ENCODE measurements around the gene BSG. TPM values are rescaled to one million over a fixed set of nuclear protein-coding genes. Genes with fewer than 3 reads are reported as not detected.
A peak's percentile ranks its signal among the peaks of the same experiment; 100 is the strongest.

BSG gene
- total and polyA plus RNA-seq, 2 of the 4 experiments (the other 2 are of a cell fraction): 130 to 698 TPM

DNA sequence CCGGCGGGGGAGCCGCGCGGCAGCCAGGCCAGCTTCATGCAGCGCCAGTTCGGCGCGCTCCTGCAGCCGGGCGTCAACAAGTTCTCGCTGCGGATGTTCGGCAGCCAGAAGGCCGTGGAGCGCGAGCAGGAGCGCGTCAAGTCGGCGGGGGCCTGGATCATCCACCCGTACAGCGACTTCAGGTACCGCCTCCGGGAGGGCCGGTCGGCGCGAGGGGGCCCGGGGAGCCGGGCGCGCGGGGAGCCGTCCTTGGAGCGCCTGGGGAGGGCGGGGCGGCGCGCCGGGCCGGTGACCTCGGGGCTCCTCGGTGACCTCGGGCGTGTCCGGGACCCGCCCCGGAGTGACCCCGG, 18.0 kb downstream of the BSG start:
- dilution Hi-C loops (cut with HindIII; ENCODE audit: low sequenced_read_pairs, unreplicated experiment): no loop called here
- ChIA-PET CTCF (no interaction called here), POLR2A (ENCODE audit: unreplicated experiment) (no interaction called here)
- peak; percentile 30 for DNase-seq
- Histone ChIP-seq H2BK120ac (ENCODE audit: low read depth, low read length) (no peak overlapping the region), H3K23ac (ENCODE audit: low read depth, low read length) (no peak overlapping the region), H3K56ac (ENCODE audit: extremely low read depth, insufficient read depth, low read length) (no peak overlapping the region), H2BK5ac (ENCODE audit: low read depth, low read length, poor library complexity, severe bottlenecking) (no peak overlapping the region), H3K9me3 (ENCODE audit: control insufficient read depth, insufficient read depth, low read length) (no peaks in the 10 kb centered on the region), H3K27ac (ENCODE audit: insufficient read depth, low read length) (no peak overlapping the region), H2AK9ac (replicated peaks; ENCODE audit: low read depth, low read length, poor library complexity) (no peak overlapping the region), H2AFZ (replicated peaks; ENCODE audit: low read length, poor library complexity) (peak overlapping the region; percentile 61), H2AK5ac (ENCODE audit: low read depth, low read length) (no peak overlapping the region), H4K91ac (ENCODE audit: insufficient read depth, low read depth, low read length) (no peak overlapping the region), H3K18ac (ENCODE audit: low read depth, low read length) (no peak overlapping the region), H3K79me1 (ENCODE audit: low read depth in 1 of 2, low read length in 2 of 2) (no peaks in the 10 kb centered on the region), H2BK15ac (ENCODE audit: low read depth, low read length) (no peak overlapping the region), H3K9me1 (ENCODE audit: insufficient read depth, low read length) (no peaks in the 10 kb centered on the region), H3K36me3 (ENCODE audit: control insufficient read depth, insufficient read depth, low read length) (no peaks in the 10 kb centered on the region), H3K4ac (ENCODE audit: low read depth, low read length) (no peak overlapping the region), H3K27me3 (ENCODE audit: control insufficient read depth, insufficient read depth, low read length) (peaks cover 24% of the 10 kb centered on the region), H4K8ac (ENCODE audit: low read depth in 2 of 2, low read length in 2 of 2) (no peak overlapping the region), H3K4me3 (ENCODE audit: insufficient read depth, low read depth, low read length) (peak overlapping the region; percentile 36), H3K9ac (ENCODE audit: low read depth, low read length) (no peak overlapping the region), H3K4me2 (ENCODE audit: low read depth, low read length) (peak overlapping the region; percentile 64), H2BK20ac (ENCODE audit: low read depth, low read length) (no peak overlapping the region), H4K5ac (ENCODE audit: low read depth, low read length) (no peak overlapping the region), H3K4me1 (ENCODE audit: control insufficient read depth, insufficient read depth, low read length) (peaks cover 5% of the 10 kb centered on the region), H3K14ac (replicated peaks; ENCODE audit: low read depth, low read length) (no peak overlapping the region), H4K20me1 (ENCODE audit: insufficient read depth, low read length) (peaks cover 32% of the 10 kb centered on the region)
- in situ Hi-C loops (cut with MboI; ENCODE audit: low sequenced_read_pairs): no loop called here
- peak; percentile 19 for ATAC-seq (ENCODE audit: low read depth)
- intact Hi-C loops (cut with micrococcal nuclease): no loop called here
- TF ChIP-seq BHLHE40 (IDR thresholded peaks at IDR 0.05; ENCODE audit: low read depth, low read length): no peak
- TF ChIP-seq RFX5 (IDR thresholded peaks at IDR 0.05; ENCODE audit: low read depth, low read length): no peak
- TF ChIP-seq MAFK (IDR thresholded peaks at IDR 0.05; ENCODE audit: low read depth, low read length): no peak
- no peak for TF ChIP-seq MAZ (IDR thresholded peaks at IDR 0.05; ENCODE audit: borderline replicate concordance, low read depth, low read length)
- TF ChIP-seq NFE2L2 (IDR thresholded peaks at IDR 0.05; ENCODE audit: low read depth, low read length): no peak
- TF ChIP-seq, protein P1, sequence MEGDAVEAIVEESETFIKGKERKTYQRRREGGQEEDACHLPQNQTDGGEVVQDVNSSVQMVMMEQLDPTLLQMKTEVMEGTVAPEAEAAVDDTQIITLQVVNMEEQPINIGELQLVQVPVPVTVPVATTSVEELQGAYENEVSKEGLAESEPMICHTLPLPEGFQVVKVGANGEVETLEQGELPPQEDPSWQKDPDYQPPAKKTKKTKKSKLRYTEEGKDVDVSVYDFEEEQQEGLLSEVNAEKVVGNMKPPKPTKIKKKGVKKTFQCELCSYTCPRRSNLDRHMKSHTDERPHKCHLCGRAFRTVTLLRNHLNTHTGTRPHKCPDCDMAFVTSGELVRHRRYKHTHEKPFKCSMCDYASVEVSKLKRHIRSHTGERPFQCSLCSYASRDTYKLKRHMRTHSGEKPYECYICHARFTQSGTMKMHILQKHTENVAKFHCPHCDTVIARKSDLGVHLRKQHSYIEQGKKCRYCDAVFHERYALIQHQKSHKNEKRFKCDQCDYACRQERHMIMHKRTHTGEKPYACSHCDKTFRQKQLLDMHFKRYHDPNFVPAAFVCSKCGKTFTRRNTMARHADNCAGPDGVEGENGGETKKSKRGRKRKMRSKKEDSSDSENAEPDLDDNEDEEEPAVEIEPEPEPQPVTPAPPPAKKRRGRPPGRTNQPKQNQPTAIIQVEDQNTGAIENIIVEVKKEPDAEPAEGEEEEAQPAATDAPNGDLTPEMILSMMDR (conservative IDR thresholded peaks at IDR 0.05; ENCODE audit: low read depth, low read length): no peak
- TF ChIP-seq CEBPB (IDR thresholded peaks at IDR 0.05; ENCODE audit: low read depth, low read length): no peak
- WGBS, 2 experiments (ENCODE audit: extremely low coverage in 2 of 2, insufficient read length in 1 of 2): 0% methylated on average over 42 of the region's 50 CpGs; no CpG with 5 or more reads in 1 of the 2 experiments
- BruUV-seq (replicated peaks): no TSS peak
